Neural cell (in vitro differentiated cells): Measurements from ENCODE around the gene RFT1. TPM values are rescaled to one million over a fixed set of nuclear protein-coding genes. Genes with fewer than 3 reads are reported as not detected.

Experiments used
- H2AFZ ChIP-seq: fragments of 200-600, 300-800 bp; sonication (generic), shearing (Covaris generic); 2 replicates; pipeline ENCODE4 v1.6.0; 2014; ENCODE audit warnings: low read depth, mild to moderate bottlenecking, antibody characterized with exemption, low read length, moderate library complexity
- H3F3A ChIP-seq: fragments of 200-600 bp; shearing (Covaris generic); 2 replicates; pipeline ENCODE4 v1.6.1; 2016; ENCODE audit warnings: mild to moderate bottlenecking, moderate library complexity, mixed read lengths, antibody characterized with exemption, low read length; ENCODE audit not compliant: insufficient read depth, poor library complexity, severe bottlenecking
- H3K27ac ChIP-seq: fragments of 200-600, 300-800 bp; sonication (generic), shearing (Covaris generic); 2 replicates; pipeline ENCODE4 v1.5.1; 2014; ENCODE audit warnings: mild to moderate bottlenecking, low read length, moderate library complexity
- H3K27me3 ChIP-seq: fragments of 300-800, 200-600 bp; sonication (generic), shearing (Covaris generic); 2 replicates; pipeline ENCODE4 v1.6.0; 2014; ENCODE audit warnings: mild to moderate bottlenecking, low read depth, low read length, moderate library complexity; ENCODE audit not compliant: insufficient read depth
- H3K36me3 ChIP-seq: fragments of 300-800, 200-600 bp; sonication (generic), shearing (Covaris generic); 2 replicates; pipeline ENCODE4 v1.5.1; 2014; ENCODE audit warnings: mild to moderate bottlenecking, antibody characterized with exemption, low read length, moderate library complexity; ENCODE audit not compliant: insufficient read depth
- H3K4me2 ChIP-seq: fragments of 300-800, 200-600 bp; sonication (generic), shearing (Covaris generic); 2 replicates; pipeline ENCODE4 v1.6.0; 2014; ENCODE audit warnings: mild to moderate bottlenecking, low read length
- H3K4me3 ChIP-seq: fragments of 300-800, 200-600 bp; sonication (generic), shearing (Covaris generic); 2 replicates; pipeline ENCODE4 v1.5.1; 2014; ENCODE audit warnings: mild to moderate bottlenecking, low read length, moderate library complexity
- H3K79me2 ChIP-seq: fragments of 200-600 bp; shearing (Covaris generic); replicated peaks from 2 replicates; pipeline ENCODE4 v1.6.0; 2014; ENCODE audit warnings: mild to moderate bottlenecking, low read length, moderate library complexity; ENCODE audit not compliant: insufficient read depth
- H3K9ac ChIP-seq: fragments of 300-800, 200-600 bp; sonication (generic), shearing (Covaris generic); 2 replicates; pipeline ENCODE4 v1.6.1; 2016; ENCODE audit warnings: mild to moderate bottlenecking, low read length, mixed read lengths
- H3K9me2 ChIP-seq: fragments of 200-600 bp; shearing (Covaris generic); 2 replicates; pipeline ENCODE4 v1.6.1; 2016; ENCODE audit warnings: mild to moderate bottlenecking, low read length, mixed read lengths; ENCODE audit not compliant: insufficient read depth
- H3K9me3 ChIP-seq: fragments of 200-600, 300-800 bp; sonication (generic), shearing (Covaris generic); 2 replicates; pipeline ENCODE4 v1.6.1; 2016; ENCODE audit warnings: mild to moderate bottlenecking, mixed run types, low read length, moderate library complexity, mixed read lengths
- H4K20me1 ChIP-seq: fragments of 200-600 bp; shearing (Covaris generic); 2 replicates; pipeline ENCODE4 v1.6.1; 2016; ENCODE audit warnings: mild to moderate bottlenecking, mixed run types; ENCODE audit not compliant: insufficient read depth
- EP300 ChIP-seq: fragments of 450-650 bp; conservative IDR thresholded peaks from 2 replicates; pipeline ENCODE4 v1.6.1; 2014; ENCODE audit warnings: antibody characterized with exemption, mild to moderate bottlenecking, moderate library complexity; ENCODE audit not compliant: poor library complexity, severe bottlenecking
- EZH2 ChIP-seq: fragments of 200-600, 300-800 bp; shearing (Covaris generic), sonication (generic); IDR thresholded peaks from 2 replicates; pipeline ENCODE4 v1.6.1; 2014; ENCODE audit warnings: antibody characterized with exemption, low read length, borderline replicate concordance, mild to moderate bottlenecking; ENCODE audit not compliant: insufficient read depth, poor library complexity, severe bottlenecking
- MXI1 ChIP-seq: fragments of 450-650 bp; conservative IDR thresholded peaks from 2 replicates; pipeline ENCODE4 v1.6.1; 2014; ENCODE audit warnings: antibody characterized with exemption, mild to moderate bottlenecking; ENCODE audit not compliant: poor library complexity, severe bottlenecking
- POLR2AphosphoS5 ChIP-seq: IDR thresholded peaks from 2 replicates; pipeline ENCODE4 v1.6.1; 2012
- RAD21 ChIP-seq: fragments of 450-650 bp; conservative IDR thresholded peaks from 2 replicates; pipeline ENCODE4 v1.6.1; 2014; ENCODE audit warnings: antibody characterized with exemption, mild to moderate bottlenecking, moderate library complexity
- SMC3 ChIP-seq: fragments of 450-650 bp; conservative IDR thresholded peaks from 2 replicates; pipeline ENCODE4 v1.6.1; 2014; ENCODE audit warnings: antibody characterized with exemption, mild to moderate bottlenecking, moderate library complexity; ENCODE audit not compliant: poor library complexity
- TAF1 ChIP-seq: IDR thresholded peaks from 2 replicates; pipeline ENCODE4 v1.6.1; 2012; ENCODE audit warnings: low read depth
- polyA minus RNA-seq: library from RNA; depleted of rRNA, polyadenylated mRNA; stranded (reverse); fragments of >200 nt; gene quantifications from 2 replicates; pipeline ENCODE4 v1.2.3, GENCODE V29; 2014
- polyA plus RNA-seq: library from polyadenylated mRNA; depleted of rRNA; stranded (reverse); fragments of >200 nt; gene quantifications from 2 replicates; pipeline ENCODE4 v1.2.3, GENCODE V29; 2014
- TF ChIP-seq, protein P1 (sequence below): fragments of 450-650 bp; IDR thresholded peaks from 2 replicates; pipeline ENCODE4 v1.5.1; 2014; ENCODE audit warnings: antibody characterized with exemption, mild to moderate bottlenecking, moderate library complexity; ENCODE audit not compliant: poor library complexity, severe bottlenecking
- TF ChIP-seq, protein P2 (sequence below): IDR thresholded peaks from 2 replicates; pipeline ENCODE4 v1.6.1; 2012; ENCODE audit warnings: borderline replicate concordance

The RFT1 gene, protein sequence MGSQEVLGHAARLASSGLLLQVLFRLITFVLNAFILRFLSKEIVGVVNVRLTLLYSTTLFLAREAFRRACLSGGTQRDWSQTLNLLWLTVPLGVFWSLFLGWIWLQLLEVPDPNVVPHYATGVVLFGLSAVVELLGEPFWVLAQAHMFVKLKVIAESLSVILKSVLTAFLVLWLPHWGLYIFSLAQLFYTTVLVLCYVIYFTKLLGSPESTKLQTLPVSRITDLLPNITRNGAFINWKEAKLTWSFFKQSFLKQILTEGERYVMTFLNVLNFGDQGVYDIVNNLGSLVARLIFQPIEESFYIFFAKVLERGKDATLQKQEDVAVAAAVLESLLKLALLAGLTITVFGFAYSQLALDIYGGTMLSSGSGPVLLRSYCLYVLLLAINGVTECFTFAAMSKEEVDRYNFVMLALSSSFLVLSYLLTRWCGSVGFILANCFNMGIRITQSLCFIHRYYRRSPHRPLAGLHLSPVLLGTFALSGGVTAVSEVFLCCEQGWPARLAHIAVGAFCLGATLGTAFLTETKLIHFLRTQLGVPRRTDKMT
- polyA plus RNA-seq (6.1 and 10.2 TPM in 2 replicates), polyA minus RNA-seq (13.1 and 13.5 TPM in 2 replicates)

DNA sequence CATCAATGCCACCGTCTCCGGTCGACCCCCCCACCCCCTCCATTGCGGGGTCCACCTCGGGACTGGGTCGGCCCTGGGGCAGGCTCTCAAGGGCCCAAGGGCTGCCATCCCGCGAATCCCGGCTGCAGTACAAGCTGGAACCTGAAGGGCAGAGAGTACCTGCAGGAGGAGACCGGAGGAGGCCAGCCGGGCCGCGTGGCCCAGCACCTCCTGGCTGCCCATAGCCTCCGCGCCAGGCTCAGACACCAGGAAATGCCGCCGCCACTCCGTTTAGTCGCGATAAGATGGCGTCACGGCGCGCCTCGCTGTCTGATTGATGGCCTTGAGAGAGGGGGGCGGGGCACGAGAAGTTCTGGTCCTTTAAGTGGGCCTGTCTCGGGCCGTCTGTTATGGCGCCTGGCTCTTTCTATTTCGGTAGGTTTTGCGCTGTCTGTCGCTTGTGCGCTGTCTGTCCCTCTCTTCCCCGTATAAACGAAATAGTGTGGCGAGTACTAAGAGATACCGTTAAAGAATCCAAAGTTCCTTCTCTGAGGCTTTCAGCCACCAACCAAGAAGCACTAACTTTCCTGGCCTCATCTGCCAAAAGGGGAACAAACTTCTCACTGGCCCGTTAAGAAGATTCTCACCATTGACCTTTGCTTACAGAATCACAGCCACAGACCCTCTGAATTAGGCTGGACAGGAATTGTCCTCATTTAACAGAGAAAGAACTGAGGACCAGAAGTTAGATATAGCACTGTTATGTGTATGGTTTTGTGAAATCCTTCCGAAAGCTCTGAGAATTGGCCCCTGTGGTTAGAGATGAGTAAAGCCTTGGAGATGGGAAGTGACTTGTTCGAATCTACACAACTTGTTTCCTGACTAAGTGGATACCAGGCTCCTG is at the start of gene RFT1:
Gene RFT1 (minus strand): TSS at position 257 of the 883 bp plus-strand sequence. CDS start 35 bp downstream, at position 222.
- H3K9ac ChIP-seq = peak within 1 kb of the TSS; percentile 88
- H3K4me2 ChIP-seq = peak within 1 kb of the TSS; percentile 85
- peak within 1 kb of the TSS; percentile 78 for H2AFZ ChIP-seq
- no peaks in the 10 kb centered on the region for H3K36me3 ChIP-seq
- H3K4me3 ChIP-seq = peak within 1 kb of the TSS; percentile 76
- H3K27ac ChIP-seq = peak within 1 kb of the TSS; percentile 54
- no peaks in the 10 kb centered on the region for H3F3A ChIP-seq
- no peaks in the 10 kb centered on the region for H3K27me3 ChIP-seq
- peak; percentile 55 for TF ChIP-seq EP300
- TF ChIP-seq, protein P1, sequence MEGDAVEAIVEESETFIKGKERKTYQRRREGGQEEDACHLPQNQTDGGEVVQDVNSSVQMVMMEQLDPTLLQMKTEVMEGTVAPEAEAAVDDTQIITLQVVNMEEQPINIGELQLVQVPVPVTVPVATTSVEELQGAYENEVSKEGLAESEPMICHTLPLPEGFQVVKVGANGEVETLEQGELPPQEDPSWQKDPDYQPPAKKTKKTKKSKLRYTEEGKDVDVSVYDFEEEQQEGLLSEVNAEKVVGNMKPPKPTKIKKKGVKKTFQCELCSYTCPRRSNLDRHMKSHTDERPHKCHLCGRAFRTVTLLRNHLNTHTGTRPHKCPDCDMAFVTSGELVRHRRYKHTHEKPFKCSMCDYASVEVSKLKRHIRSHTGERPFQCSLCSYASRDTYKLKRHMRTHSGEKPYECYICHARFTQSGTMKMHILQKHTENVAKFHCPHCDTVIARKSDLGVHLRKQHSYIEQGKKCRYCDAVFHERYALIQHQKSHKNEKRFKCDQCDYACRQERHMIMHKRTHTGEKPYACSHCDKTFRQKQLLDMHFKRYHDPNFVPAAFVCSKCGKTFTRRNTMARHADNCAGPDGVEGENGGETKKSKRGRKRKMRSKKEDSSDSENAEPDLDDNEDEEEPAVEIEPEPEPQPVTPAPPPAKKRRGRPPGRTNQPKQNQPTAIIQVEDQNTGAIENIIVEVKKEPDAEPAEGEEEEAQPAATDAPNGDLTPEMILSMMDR = peak; percentile 43
- peak; percentile 96 for TF ChIP-seq MXI1
- TF ChIP-seq, protein P2, sequence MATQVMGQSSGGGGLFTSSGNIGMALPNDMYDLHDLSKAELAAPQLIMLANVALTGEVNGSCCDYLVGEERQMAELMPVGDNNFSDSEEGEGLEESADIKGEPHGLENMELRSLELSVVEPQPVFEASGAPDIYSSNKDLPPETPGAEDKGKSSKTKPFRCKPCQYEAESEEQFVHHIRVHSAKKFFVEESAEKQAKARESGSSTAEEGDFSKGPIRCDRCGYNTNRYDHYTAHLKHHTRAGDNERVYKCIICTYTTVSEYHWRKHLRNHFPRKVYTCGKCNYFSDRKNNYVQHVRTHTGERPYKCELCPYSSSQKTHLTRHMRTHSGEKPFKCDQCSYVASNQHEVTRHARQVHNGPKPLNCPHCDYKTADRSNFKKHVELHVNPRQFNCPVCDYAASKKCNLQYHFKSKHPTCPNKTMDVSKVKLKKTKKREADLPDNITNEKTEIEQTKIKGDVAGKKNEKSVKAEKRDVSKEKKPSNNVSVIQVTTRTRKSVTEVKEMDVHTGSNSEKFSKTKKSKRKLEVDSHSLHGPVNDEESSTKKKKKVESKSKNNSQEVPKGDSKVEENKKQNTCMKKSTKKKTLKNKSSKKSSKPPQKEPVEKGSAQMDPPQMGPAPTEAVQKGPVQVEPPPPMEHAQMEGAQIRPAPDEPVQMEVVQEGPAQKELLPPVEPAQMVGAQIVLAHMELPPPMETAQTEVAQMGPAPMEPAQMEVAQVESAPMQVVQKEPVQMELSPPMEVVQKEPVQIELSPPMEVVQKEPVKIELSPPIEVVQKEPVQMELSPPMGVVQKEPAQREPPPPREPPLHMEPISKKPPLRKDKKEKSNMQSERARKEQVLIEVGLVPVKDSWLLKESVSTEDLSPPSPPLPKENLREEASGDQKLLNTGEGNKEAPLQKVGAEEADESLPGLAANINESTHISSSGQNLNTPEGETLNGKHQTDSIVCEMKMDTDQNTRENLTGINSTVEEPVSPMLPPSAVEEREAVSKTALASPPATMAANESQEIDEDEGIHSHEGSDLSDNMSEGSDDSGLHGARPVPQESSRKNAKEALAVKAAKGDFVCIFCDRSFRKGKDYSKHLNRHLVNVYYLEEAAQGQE = peak; percentile 37
- TF ChIP-seq POLR2AphosphoS5 = peak; percentile 92
- TF ChIP-seq SMC3 = no peak
- TF ChIP-seq TAF1 = no peak
- TF ChIP-seq EZH2 = no peak
- H3K79me2 ChIP-seq = peaks cover 11% of the 10 kb centered on the region
- no peaks in the 10 kb centered on the region for H4K20me1 ChIP-seq
- H3K9me2 ChIP-seq = no peaks in the 10 kb centered on the region
- H3K9me3 ChIP-seq = no peaks in the 10 kb centered on the region

DNA sequence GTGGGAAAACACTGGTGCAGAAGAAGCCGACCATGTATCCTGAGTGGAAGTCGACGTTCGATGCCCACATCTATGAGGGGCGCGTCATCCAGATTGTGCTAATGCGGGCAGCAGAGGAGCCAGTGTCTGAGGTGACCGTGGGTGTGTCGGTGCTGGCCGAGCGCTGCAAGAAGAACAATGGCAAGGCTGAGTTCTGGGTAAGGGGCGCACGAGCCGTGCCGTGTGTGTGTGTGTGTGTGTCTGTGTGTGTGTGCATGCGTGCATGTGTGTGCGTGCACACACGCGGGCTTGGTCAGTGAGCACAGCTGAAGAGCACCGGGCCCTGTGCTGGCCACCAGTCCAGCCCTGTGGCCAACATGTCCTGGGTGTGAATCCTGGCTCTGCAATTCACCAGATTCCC is 49.3 kb upstream of the RFT1 start:
- H3F3A ChIP-seq = no peaks in the 10 kb centered on the region
- no peak overlapping the region for H3K9ac ChIP-seq
- H3K4me2 ChIP-seq = no peak overlapping the region
- no peak overlapping the region for H3K4me3 ChIP-seq
- TF ChIP-seq POLR2AphosphoS5 (no peak), RAD21 (no peak), EZH2 (no peak), SMC3 (no peak), MXI1 (no peak), EP300 (no peak), TAF1 (no peak)
- TF ChIP-seq, protein P2 = no peak
- TF ChIP-seq, protein P1 = no peak
- no peaks in the 10 kb centered on the region for H3K36me3 ChIP-seq
- H4K20me1 ChIP-seq = no peaks in the 10 kb centered on the region
- H2AFZ ChIP-seq = no peak overlapping the region
- H3K27me3 ChIP-seq = no peaks in the 10 kb centered on the region
- no peak overlapping the region for H3K27ac ChIP-seq
- no peaks in the 10 kb centered on the region for H3K9me2 ChIP-seq
- H3K9me3 ChIP-seq = no peaks in the 10 kb centered on the region
- no peaks in the 10 kb centered on the region for H3K79me2 ChIP-seq
